NB4 (cell line): ENCODE results near the gene MMP24.

Experiments
- CTCF ChIP-seq: IDR thresholded peaks from one replicate; pipeline ENCODE4 v1.5.1; 2012; ENCODE audit warnings: low read depth, low read length
- MYC ChIP-seq: IDR thresholded peaks from 2 replicates; pipeline ENCODE4 v1.6.1; 2011; ENCODE audit warnings: low read depth, low read length
- POLR2A ChIP-seq: IDR thresholded peaks from 2 replicates; pipeline ENCODE4 v1.6.1; 2011; ENCODE audit warnings: mild to moderate bottlenecking; ENCODE audit not compliant: insufficient read length; ENCODE audit errors: extremely low read depth
- TF ChIP-seq, protein P1 (sequence below): IDR thresholded peaks from 2 replicates; pipeline ENCODE4 v1.6.1; 2011; ENCODE audit warnings: low read depth, low read length

- TF ChIP-seq CTCF = no peak
- no peak for TF ChIP-seq POLR2A
- TF ChIP-seq, protein P1, sequence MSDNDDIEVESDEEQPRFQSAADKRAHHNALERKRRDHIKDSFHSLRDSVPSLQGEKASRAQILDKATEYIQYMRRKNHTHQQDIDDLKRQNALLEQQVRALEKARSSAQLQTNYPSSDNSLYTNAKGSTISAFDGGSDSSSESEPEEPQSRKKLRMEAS = no peak
- no peak for TF ChIP-seq MYC
These were observed 85.8 kb downstream of the MMP24 start for GRCh38 chr20:35312318-35312717.
